Stomach smooth muscle (tissue), 2 donors: Measurements from ENCODE around the gene MDM2.

Experiments used
- H3K27ac ChIP-seq: one replicate; pipeline ENCODE4 v1.7.0; 2013; ENCODE audit warnings: mild to moderate bottlenecking, low read length, inconsistent platforms
- H3K27me3 ChIP-seq, 2 donors: one replicate each; pipeline ENCODE4 v1.7.0; 2013; ENCODE audit warnings: low read length in 2 of 2; ENCODE audit not compliant: insufficient read depth in 2 of 2, control insufficient read depth in 1 of 2
- H3K36me3 ChIP-seq, 2 donors: one replicate each; pipeline ENCODE4 v1.7.0; 2013; ENCODE audit warnings: low read length in 2 of 2; ENCODE audit not compliant: control insufficient read depth in 2 of 2, insufficient read depth in 2 of 2
- H3K4me1 ChIP-seq: one replicate; pipeline ENCODE4 v1.7.0; 2013; ENCODE audit warnings: low read length; ENCODE audit not compliant: control insufficient read depth, insufficient read depth
- H3K4me3 ChIP-seq, 2 donors: one replicate each; pipeline ENCODE4 v1.7.0; 2013; ENCODE audit warnings: low read length in 2 of 2
- H3K9ac ChIP-seq, 2 donors: one replicate each; pipeline ENCODE4 v1.7.0; 2013; ENCODE audit warnings: low read length in 2 of 2, mild to moderate bottlenecking in 1 of 2
- H3K9me3 ChIP-seq, 2 donors: one replicate each; pipeline ENCODE4 v1.7.0; 2013; ENCODE audit warnings: low read length in 2 of 2; ENCODE audit not compliant: control insufficient read depth in 2 of 2
- donor health status: healthy.
- donor health status: Pancreatic carcinoma.

MDM2 gene

GRCh38 chr12:68785823-68786222 is 22.2 kb upstream of the MDM2 start:
- H3K36me3 ChIP-seq: no peaks in the 10 kb centered on the region
- no peaks in the 10 kb centered on the region for H3K9me3 ChIP-seq
- no peak overlapping the region for H3K9ac ChIP-seq
- H3K27me3 ChIP-seq: no peaks in the 10 kb centered on the region
- H3K4me3 ChIP-seq: no peak overlapping the region
- no peak overlapping the region for H3K27ac ChIP-seq
- no peaks in the 10 kb centered on the region for H3K4me1 ChIP-seq

GRCh38 chr12:68786929-68787328 is 21.0 kb upstream of the MDM2 start:
- H3K4me3 ChIP-seq: no peak overlapping the region
- no peaks in the 10 kb centered on the region for H3K4me1 ChIP-seq
- no peaks in the 10 kb centered on the region for H3K27me3 ChIP-seq
- no peak overlapping the region for H3K9ac ChIP-seq
- H3K36me3 ChIP-seq: no peaks in the 10 kb centered on the region
- H3K27ac ChIP-seq: no peak overlapping the region
- H3K9me3 ChIP-seq: no peaks in the 10 kb centered on the region

GRCh38 chr12:68788554-68789143 is 19.3 kb upstream of the MDM2 start:
- Histone ChIP-seq H3K4me1 (no peaks in the 10 kb centered on the region), H3K27ac (no peak overlapping the region), H3K27me3 (no peaks in the 10 kb centered on the region), H3K4me3 (no peak overlapping the region), H3K9ac (no peak overlapping the region), H3K36me3 (no peaks in the 10 kb centered on the region), H3K9me3 (no peaks in the 10 kb centered on the region)

- Histone ChIP-seq H3K27me3 (no peaks in the 10 kb centered on the region), H3K36me3 (no peaks in the 10 kb centered on the region), H3K9me3 (no peaks in the 10 kb centered on the region), H3K4me1 (no peaks in the 10 kb centered on the region), H3K9ac (no peak overlapping the region), H3K4me3 (no peak overlapping the region), H3K27ac (no peak overlapping the region)
Observed at GRCh38 chr12:68789144-68789878, 18.7 kb upstream of the MDM2 start.

- H3K4me1 ChIP-seq: no peaks in the 10 kb centered on the region
- H3K27ac ChIP-seq: no peak overlapping the region
- H3K36me3 ChIP-seq: no peaks in the 10 kb centered on the region
- H3K4me3 ChIP-seq: no peak overlapping the region
- H3K9me3 ChIP-seq: no peaks in the 10 kb centered on the region
- no peaks in the 10 kb centered on the region for H3K27me3 ChIP-seq
- no peak overlapping the region for H3K9ac ChIP-seq
Observed at GRCh38 chr12:68790081-68790951, 17.7 kb upstream of the MDM2 start.

- H3K4me3 ChIP-seq: no peak overlapping the region
- H3K36me3 ChIP-seq: no peaks in the 10 kb centered on the region
- no peak overlapping the region for H3K27ac ChIP-seq
- no peaks in the 10 kb centered on the region for H3K9me3 ChIP-seq
- no peak overlapping the region for H3K9ac ChIP-seq
- no peaks in the 10 kb centered on the region for H3K4me1 ChIP-seq
- no peaks in the 10 kb centered on the region for H3K27me3 ChIP-seq
Observed at GRCh38 chr12:68790952-68791234, 17.1 kb upstream of the MDM2 start.

- no peaks in the 10 kb centered on the region for H3K9me3 ChIP-seq
- no peak overlapping the region for H3K27ac ChIP-seq
- no peaks in the 10 kb centered on the region for H3K36me3 ChIP-seq
- H3K4me3 ChIP-seq: no peak overlapping the region
- no peaks in the 10 kb centered on the region for H3K4me1 ChIP-seq
- H3K9ac ChIP-seq: no peak overlapping the region
- H3K27me3 ChIP-seq: no peaks in the 10 kb centered on the region
Observed at GRCh38 chr12:68791897-68792481, 16.0 kb upstream of the MDM2 start.

- no peaks in the 10 kb centered on the region for H3K36me3 ChIP-seq
- no peak overlapping the region for H3K27ac ChIP-seq
- no peaks in the 10 kb centered on the region for H3K9me3 ChIP-seq
- H3K4me1 ChIP-seq: no peaks in the 10 kb centered on the region
- no peak overlapping the region for H3K9ac ChIP-seq
- H3K4me3 ChIP-seq: no peak overlapping the region
- no peaks in the 10 kb centered on the region for H3K27me3 ChIP-seq
Observed at GRCh38 chr12:68792952-68793351, 15.0 kb upstream of the MDM2 start.

- no peaks in the 10 kb centered on the region for H3K4me1 ChIP-seq
- no peaks in the 10 kb centered on the region for H3K27me3 ChIP-seq
- H3K9ac ChIP-seq: no peak overlapping the region
- H3K27ac ChIP-seq: no peak overlapping the region
- no peak overlapping the region for H3K4me3 ChIP-seq
- no peaks in the 10 kb centered on the region for H3K36me3 ChIP-seq
- H3K9me3 ChIP-seq: no peaks in the 10 kb centered on the region
Observed at GRCh38 chr12:68793436-68793835, 14.5 kb upstream of the MDM2 start.

- Histone ChIP-seq H3K9me3 (no peaks in the 10 kb centered on the region), H3K36me3 (no peaks in the 10 kb centered on the region), H3K27me3 (no peaks in the 10 kb centered on the region)
Observed at GRCh38 chr12:68793975-68794652, 13.9 kb upstream of the MDM2 start.

More at GRCh38 chr12:68793975-68794652, 13.9 kb upstream of the MDM2 start:
- no peak overlapping the region for H3K4me3 ChIP-seq
- H3K9ac ChIP-seq: no peak overlapping the region
- H3K4me1 ChIP-seq: no peaks in the 10 kb centered on the region
- H3K27ac ChIP-seq: no peak overlapping the region
